Adipose tissue (tissue), 3 donors: Measurements from ENCODE around the gene SHB. TPM values are rescaled to one million over a fixed set of nuclear protein-coding genes. Genes with fewer than 3 reads are reported as not detected.

Source experiments
- H3K27ac ChIP-seq: one replicate; pipeline ENCODE4 v1.5.1; 2013; ENCODE audit warnings: low read depth, low read length
- WGBS, 3 donors: extraction: QIAGEN DNeasy Blood & Tissue Kit; methylation state at CpG; one replicate each; pipeline ENCODE4 v1.1.7; 2013; 5-methylcytosine and 5-hydroxymethylcytosine counted together
- polyA plus RNA-seq, 3 donors: library from polyadenylated mRNA; stranded (reverse); fragments of 200-250 nt; gene quantifications; one replicate each; pipeline ENCODE4 v1.2.3, GENCODE V29; 2013
- donor health status: healthy with polysubstance abuse.
- donor health status: Bipolar disorder and iron deficiency.
- donor health status: healthy.

The SHB gene
- polyA plus RNA-seq, 3 donors, result 3.5 to 18.9 (median 8.4) TPM

DNA sequence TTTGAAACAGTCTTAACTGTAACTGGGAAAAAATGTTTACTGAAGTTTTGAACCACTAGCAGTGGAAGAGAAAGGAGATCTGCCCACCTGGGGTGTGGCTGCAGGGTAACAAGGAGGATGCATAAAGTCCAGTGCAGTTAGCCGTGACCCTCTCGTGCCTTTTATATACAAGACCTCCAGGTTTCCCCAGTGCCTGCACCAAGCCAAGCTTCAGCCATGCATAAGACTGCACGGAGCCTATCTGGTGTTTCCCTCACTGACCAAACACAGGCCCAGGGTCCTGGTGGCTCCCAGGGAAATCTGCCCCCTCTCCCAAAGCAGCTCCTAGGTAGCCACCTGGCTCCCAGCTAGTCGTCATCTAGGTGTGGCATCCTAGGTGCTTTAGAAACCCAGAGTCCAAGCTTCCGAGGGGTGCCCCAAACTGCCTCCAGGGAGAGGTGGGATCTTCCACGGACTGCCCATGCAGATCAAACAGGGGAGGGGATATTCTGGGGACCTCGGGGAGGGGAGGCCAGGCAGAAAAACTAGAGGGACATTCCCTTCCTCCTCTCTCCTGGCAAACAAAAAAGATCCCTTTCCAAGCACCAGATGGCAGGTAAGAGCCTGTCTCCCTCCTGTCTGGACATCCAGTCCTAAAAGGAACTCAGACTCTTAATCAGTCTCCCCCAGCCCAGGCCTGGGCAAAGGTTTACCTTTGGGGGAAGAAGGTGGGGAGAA, 2.7 kb downstream of the SHB start:
- 17 to 75% (median 62%) methylated on average over 7 of the region's 7 CpGs for WGBS, 3 donors
- no peak overlapping the region for H3K27ac ChIP-seq

DNA sequence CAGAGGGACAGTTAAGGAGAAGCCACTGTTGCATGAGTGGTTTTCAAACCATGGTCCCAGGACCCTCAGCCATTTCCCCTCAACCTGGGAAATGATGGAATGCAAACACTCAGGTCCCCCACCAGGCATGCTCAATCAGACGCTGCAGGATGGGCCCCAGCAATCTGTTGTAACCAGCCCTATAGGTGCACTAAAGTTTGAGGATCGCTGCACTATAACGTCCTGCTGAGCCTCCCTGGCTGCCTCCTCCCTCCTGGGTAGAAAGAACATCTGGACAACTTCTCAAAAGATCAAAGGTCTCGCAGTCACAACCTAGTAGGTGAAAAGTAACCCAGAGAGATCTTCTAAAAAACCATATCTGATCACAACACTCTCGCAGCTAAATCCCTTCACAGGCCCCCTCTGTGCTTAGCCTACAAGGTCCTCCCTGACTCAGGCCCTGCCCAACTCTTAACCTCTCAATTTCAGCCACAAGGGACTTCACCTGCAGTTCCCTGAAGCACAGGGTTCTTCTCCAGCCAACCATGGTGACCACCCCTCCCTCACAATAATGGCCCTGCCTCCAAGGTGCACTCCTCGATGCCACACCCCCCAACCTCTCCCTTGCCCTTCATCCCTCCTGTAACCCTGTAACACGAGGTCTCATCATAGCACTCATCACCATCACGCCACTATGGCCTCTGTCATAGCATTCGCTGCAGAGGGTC, 3.5 kb downstream of the SHB start:
- no peak overlapping the region for H3K27ac ChIP-seq
- WGBS, 3 donors, result 42 to 79% (median 76%) methylated on average over 9 of the region's 9 CpGs

DNA sequence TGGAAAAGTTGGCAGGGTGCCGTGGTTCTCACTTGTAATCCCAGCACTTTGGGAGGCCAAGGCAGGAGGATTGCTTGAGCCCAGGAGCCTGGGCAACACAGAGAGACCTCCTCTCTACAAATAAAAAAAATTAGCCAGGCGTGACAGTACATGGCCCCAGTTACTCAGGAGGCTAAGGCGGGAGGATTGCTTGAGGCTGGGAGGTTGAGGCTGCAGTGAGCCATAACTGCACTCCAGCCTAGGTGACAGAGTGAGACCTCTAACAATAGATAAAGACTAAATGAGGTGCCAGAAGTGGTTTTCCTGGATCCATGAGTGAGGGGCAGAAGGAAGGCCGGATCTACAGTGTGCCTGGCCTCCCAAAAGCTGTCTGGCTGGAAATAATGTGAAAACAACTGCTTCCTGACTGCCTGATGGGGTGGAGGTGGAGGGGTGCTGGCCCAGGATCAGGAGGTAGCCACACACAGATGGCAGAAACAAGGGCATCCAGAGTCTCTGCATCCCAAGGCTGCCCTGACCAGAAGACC, 4.1 kb downstream of the SHB start:
- H3K27ac ChIP-seq, result no peak overlapping the region

DNA sequence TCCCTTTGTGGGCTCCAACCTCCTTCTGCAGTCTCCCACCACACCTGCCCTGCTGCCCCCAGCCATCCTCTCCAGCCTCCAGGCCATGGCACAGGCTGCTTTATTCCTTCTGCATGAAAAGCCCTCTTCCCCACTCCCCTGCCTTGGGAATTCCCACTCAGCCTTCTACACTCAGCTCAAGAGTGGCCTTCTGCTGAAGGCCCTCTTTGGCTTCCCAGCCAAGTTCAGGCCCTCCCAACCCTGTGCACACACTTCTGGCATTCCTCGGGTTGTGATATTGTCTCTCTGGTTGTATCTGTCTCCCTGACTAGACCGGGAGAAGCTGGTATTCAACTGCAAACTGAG, 5.7 kb downstream of the SHB start:
- H3K27ac ChIP-seq, result no peak overlapping the region
- WGBS, 3 donors, result 20 to 56% (median 44%) methylated on average over 2 of the region's 2 CpGs

More for the DNA sequence above, 4.1 kb downstream of the SHB start:
- 73 to 84% (median 82%) methylated on average over 4 of the region's 4 CpGs for WGBS, 3 donors

DNA sequence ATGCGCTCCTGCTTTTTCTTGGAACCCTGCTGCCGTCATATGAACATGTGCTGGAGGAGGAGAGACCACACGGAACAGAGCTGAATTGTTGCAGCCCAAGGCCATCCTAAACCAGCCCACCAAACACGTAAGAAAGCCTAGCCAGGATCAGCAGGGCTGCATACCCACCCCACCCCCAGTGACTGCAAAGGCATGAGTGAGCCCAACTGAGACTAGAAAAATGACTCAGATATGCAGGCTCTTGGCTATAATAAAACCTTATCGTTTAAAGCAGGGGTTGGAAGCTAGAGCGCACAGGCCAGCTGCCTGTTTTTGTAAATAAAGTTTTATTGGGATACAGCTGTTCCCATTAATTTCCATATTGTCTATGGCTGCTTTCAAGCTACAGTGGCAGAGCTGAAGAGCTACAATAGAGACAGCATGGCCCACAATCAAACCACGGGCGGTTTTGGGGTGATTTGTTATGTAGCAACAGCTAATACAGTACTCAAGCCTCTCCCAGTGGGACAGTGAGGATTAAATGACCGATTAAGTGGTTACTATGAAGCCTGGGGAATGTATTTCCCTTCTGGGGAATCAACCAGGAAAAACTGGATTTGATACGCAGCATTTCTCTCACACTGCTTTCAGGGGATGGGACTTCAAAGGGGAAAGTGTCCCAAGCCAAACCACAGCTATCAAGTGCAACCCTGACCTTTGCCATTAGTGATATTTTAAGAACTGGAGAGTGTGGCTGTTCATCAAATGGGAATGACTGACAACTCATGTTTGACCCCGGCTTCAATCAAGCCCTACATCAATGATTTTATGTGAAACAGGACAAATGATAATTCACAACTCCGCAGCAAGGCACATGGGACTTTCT, 6.3 kb downstream of the SHB start:
- 71 to 82% (median 74%) methylated on average over 12 of the region's 12 CpGs for WGBS, 3 donors
- no peak overlapping the region for H3K27ac ChIP-seq

DNA sequence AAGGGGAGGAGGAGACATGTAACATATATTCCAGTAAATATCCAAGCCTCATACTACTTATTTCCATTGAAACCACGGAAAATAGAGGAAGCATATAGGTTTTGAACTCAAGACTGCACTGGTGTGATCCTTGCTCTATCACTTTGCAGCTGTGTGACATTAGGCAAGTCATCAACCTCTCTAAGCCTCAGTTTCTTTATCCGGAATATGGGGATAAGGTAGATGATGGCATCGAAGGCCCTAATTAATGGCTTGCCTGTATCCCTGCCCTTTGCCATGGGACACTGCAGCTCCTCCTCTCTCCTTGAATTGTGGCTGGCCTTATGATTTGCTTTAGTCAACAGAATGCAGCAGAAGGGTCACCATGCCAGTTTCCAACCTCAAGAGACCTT, 6.9 kb downstream of the SHB start:
- WGBS, 3 donors, result 93 to 100% (median 96%) methylated on average over 3 of the region's 3 CpGs
- no peak overlapping the region for H3K27ac ChIP-seq

DNA sequence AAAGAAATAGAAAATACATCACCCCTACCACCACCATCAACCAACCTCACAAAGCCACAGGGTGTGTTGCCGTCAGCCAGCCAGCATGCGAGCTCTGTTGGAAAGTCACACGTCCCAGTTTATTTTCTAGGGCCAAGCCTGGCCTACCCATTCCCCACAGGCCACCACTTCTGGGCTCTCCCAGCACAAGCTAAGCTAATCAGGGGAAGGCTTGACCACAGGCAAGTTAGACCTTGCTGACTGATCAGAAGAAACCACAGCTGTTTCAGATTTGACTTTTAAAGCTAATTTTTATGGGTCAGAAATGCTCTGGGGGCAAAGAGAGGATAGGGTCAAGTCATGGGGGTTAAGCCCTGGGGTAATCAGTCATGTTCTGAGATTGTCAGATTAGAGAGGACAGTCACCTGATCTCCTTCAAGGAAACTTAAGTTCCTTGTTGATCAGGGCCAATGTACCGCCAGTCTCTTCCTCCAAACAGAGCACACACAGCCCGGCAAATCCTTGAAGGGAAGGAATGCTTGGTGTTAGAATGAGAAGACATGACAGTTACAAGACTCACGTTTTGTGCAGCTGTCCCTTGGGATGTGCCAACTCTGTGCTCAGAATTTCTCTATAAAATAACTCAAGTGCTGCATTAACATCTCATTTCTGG, 7.6 kb downstream of the SHB start:
- no peak overlapping the region for H3K27ac ChIP-seq
- 64 to 80% (median 71%) methylated on average over 6 of the region's 6 CpGs for WGBS, 3 donors

DNA sequence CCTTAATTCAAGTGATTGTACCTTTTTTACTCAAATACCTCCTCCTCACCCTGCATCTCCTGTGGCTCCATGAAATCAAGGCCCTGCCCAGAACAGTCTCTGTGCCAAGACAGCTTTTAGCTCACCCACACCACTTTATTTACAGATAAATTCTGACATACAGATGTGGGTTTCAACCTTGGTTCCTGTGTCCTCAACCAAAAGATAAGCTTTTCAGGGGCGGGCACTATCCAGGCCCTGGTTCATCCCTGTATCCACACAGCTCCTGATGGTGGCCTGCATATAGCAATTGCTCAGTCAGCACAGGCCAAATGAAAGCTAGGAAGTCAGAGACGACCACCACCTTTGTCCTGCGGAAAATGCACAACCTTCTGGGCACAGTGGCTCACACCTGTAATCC, 8.3 kb downstream of the SHB start:
- 69 to 84% (median 82%) methylated on average over 3 of the region's 3 CpGs for WGBS, 3 donors
- no peak overlapping the region for H3K27ac ChIP-seq

DNA sequence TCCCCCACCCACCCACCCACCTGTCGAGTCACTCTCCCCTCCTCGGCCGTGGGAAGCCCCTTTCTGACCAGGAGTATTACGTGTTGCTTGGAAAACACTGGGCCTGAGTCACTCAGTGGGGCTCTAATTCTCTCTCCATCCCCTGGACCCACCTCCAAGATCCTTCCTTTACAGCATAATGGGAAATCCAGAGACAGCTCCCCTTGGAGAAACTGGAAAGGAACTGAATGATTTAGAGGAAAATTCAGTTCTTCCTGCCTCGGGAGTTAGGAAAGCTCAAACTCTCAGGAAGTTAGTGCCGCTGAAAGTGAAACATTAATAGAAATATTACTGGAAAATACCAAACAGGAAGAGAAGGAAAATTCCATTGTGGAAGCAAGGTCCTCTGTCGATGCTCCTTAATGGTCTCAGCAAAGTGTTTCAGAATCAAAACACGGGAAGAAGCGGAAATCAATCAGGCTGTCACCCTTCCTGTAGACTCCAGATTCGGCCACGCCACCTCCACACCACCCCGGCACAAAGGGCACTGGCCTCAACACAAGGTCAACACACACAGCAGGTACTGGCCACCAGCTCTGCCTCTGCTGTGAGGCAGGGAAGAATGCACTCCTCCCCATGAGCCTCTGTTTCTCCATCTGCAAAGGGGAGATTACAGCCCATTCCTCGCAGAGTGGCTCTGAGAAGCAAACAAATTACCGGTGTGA, 9.6 kb downstream of the SHB start:
- WGBS, 3 donors, result 61 to 70% (median 67%) methylated on average over 14 of the region's 14 CpGs
- H3K27ac ChIP-seq, result no peak overlapping the region

DNA sequence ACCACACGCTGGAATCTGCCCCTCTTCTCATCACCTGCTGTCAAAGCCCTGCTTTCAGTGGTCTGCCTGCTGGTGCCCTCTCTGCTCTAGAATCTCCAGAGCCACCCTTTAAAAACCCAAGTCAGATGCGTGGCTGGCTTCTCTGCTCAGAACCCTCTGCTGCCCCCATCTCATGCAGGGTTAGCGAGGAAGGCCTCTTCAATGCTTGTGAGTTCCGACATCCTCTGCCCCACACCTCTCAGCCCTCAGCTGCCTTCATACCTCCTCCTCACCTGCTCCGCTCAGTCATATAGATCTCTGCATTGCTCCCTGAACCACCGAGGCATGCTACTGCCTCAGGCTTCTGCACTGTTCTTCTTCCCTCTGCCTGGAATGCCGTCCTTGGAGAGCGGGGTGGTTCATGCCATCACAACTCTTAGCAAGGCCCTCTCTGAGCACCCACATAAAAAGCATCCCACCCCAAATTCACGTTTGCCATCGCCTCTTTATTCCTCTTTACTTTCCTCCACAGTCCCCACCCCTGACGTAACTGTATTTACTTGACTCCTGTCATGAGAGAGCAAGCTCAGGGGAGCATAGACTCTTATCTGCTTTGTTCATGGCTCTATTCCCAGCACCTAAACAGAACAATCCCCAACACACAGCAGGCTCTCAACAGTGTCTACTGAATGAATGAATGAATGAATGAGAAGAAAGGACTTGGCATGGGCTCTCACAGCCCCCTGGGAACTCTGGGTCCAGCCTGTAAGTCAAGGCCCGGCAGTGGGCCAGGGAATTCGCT, 10.4 kb downstream of the SHB start:
- no peak overlapping the region for H3K27ac ChIP-seq
- 65 to 78% (median 78%) methylated on average over 13 of the region's 13 CpGs for WGBS, 3 donors

DNA sequence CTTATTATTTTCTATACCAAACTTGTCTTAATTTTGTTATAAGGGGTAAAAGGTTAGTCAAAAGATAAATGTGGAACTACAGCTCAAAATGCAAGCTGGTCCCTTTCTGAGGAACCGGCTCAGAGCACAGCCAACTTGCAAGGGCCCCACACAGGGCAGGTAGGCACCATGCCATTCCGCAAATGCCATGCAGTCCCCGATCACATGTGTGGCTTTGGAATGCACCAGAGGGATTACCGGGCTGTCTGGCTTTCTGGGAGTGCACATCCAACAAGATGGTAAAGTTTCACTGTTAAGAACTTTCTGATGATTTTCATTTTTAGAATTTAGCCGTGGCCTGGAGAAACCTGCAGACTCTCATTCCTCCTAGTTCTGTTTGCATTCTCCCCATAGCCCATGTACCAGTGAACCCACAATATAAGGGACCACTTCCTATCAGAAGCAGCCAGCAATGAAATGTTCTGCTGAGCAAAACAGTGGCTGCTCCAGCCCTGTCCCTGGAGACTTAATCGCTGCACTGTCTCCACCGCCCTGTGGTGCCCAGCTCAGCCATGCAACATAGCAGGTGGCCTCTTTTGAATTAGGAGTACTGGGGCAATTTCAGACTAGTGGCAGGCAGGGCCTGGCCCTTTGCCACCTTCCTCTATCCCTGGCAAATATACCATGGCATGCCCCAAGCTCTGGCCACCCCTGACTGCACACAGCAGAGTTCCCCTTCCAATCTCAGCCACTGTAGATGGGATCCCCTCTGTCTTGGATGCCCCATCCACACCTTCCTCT, 11.4 kb downstream of the SHB start:
- WGBS, 3 donors, result 63 to 83% (median 76%) methylated on average over 7 of the region's 7 CpGs
- no peak overlapping the region for H3K27ac ChIP-seq

DNA sequence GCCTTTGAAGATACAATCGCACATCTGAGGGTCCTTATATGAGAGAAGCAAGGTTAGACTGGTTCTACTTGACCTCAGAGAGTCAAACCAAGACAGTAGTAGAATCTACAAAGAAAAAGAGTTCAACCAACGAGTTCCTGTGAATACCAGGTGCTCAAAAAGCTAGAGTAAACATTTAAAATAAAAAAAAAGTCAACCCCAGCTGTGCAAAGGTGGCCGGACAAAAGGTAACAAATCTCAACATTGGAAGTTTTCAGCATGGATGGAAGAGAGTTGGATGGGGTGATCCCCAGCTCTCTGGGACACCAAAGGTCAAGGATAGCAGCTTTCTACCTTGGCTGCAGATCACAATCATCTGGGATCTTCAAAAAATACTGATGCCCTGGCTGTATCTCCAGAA, 14.4 kb downstream of the SHB start:
- no peak overlapping the region for H3K27ac ChIP-seq
- 40 to 94% (median 86%) methylated on average over 3 of the region's 3 CpGs for WGBS, 3 donors

DNA sequence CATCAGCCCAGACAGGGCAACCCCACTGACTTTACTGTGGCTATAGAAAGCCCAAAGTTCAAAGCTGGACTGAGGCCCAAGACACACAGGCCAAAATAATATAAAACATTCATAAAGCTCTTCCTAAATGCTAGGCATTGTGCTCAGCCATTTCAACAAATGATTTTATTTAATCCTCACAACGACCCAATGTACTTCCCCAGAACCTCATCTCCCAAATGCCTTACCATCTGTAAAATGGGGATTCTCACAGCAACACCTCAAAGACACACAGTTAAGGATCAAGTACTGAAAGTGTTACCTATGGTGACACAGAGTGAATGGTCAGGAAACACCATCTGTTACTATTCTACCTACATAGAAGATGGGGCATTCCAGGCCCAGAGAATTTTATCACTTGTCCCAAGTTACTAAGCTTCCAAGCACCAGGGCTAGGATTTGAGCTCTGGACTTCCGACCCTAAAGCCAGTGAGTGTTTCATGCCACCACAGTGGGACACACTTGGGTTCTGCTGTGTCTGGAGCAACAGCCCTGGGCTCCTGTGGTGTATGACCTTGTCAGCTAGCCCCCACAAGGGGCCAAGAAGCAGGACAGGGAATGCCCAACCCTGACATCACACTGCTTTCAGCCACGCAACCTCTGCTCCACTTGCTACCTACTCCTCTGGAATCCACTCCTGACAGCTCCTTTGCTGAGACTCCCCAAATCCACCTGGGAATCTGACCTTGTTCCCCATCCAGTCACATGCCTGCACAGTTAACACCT, 15.1 kb downstream of the SHB start:
- WGBS, 3 donors, result 85 to 96% (median 92%) methylated on average over 3 of the region's 3 CpGs

DNA sequence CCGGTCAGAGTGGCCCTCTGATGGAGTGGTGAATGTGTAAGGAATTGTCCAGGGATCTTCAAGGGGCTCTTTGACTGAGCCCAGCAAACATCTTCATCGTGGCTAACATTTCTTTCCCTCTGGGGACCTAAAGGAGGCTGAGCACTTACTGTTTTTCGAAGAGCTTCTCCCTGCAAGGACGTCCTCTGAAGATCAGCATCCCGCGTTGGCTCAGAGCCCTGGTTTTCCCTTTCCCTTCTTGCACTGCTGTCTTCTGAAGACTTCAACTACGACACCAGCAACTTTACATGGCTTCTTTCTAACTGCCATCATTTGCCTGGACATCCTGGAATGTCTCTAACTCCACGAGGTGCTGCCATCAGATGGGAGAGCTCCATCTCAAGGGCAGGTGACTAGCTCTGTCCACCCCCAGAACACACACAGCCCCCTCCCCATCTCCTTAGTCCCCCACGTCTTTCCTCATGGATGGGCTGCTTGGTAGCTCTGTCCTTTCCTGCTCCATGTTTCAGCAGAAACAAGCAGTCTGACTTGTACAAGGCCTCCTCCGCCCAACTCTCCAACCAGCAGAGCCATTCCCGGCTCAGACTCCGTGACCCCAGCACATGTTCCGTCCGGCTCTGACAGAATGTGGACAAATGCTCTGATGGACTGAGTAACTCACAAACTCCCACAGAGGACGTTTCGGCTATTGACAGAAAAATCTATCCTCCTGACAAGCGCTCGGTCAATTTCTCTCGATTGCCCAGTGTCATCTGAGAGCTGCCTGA, 17.1 kb downstream of the SHB start:
- no peak overlapping the region for H3K27ac ChIP-seq
- 75 to 88% (median 88%) methylated on average over 19 of the region's 19 CpGs for WGBS, 3 donors

More for the DNA sequence above, 15.1 kb downstream of the SHB start:
- H3K27ac ChIP-seq, result no peak overlapping the region

DNA sequence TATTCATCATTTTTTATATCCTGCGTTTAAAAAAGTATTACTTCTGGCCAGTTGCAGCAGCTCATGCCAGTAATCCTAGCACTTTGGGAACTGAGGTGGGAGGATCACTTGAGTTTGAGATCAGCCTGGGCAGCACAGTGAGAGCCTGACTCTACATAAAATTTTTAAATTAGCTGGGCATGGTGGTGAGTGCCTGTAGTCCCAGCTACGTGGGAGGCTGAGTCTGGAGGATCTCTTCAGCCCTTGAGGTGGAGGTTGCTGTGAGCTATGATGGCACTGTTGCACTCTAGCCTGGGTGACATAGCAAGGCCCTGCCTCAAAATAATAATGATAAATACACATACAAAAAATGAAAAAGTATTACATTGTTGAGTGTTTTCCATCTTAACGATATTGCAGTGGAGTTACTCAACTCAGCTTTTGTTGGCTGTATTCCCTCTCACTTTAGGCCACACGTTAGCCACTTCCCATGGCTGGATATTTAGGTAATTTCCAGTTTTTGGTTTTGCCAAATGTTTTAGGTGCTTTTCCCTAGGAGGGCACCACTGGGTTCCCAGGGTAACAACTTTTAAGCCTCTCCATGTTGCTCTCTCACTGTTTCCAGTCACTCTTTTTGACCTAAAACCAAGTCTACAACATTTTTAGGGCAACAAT, 20.6 kb downstream of the SHB start:
- WGBS, 3 donors, result 45 to 53% (median 52%) methylated on average over 4 of the region's 4 CpGs
- no peak overlapping the region for H3K27ac ChIP-seq
